HepG2 (cell line): ENCODE measurements around the gene IMPDH2. TPM values are rescaled to one million over a fixed set of nuclear protein-coding genes. Genes with fewer than 3 reads are reported as not detected.

Source experiments
- CENPX ChIP-seq: sonication (generic); formaldehyde crosslinking; IDR thresholded peaks from 2 replicates; pipeline ENCODE4 v1.9.0; 2021; ENCODE audit warnings: mild to moderate bottlenecking, missing genetic modification reagents, moderate library complexity
- FOXP1 ChIP-seq, 2 experiments: fragments of 450-650 bp in 1 of 2; IDR thresholded peaks; 2 replicates each; pipeline ENCODE4 v1.6.1; 2017 to 2018; ENCODE audit warnings: antibody characterized with exemption in 1 of 2
- HDAC6 ChIP-seq: fragments of 200-600 bp; sonication (generic); IDR thresholded peaks from 2 replicates; pipeline ENCODE4 v1.7.0; 2017; ENCODE audit warnings: mild to moderate bottlenecking, antibody characterized with exemption, low read length, low read depth
- HNRNPUL1 ChIP-seq: fragments of 200-400 bp; formaldehyde crosslinking; IDR thresholded peaks from 2 replicates; pipeline ENCODE4 v1.6.1; 2017; ENCODE audit warnings: low read depth, mild to moderate bottlenecking, low read length, moderate library complexity
- KDM3A ChIP-seq: IDR thresholded peaks from 2 replicates; pipeline ENCODE4 v1.6.1; 2018; ENCODE audit warnings: low read depth, missing compliant biosample characterization
- NBN ChIP-seq: fragments of 450-650 bp; conservative IDR thresholded peaks from 2 replicates; pipeline ENCODE4 v1.6.1; 2017
- NCOA5 ChIP-seq: sonication (generic); formaldehyde crosslinking; IDR thresholded peaks from 2 replicates; pipeline ENCODE4 v1.4.0; 2020; ENCODE audit warnings: missing genetic modification reagents
- NFYC ChIP-seq: IDR thresholded peaks from 2 replicates; pipeline ENCODE4 v1.6.1; 2016; ENCODE audit warnings: missing genetic modification reagents, missing compliant biosample characterization
- NR1H2 ChIP-seq: sonication (generic); formaldehyde crosslinking; IDR thresholded peaks from 2 replicates; pipeline ENCODE4 v1.8.1; 2022; ENCODE audit warnings: low read depth, missing genetic modification reagents, borderline replicate concordance
- RCOR2 ChIP-seq: IDR thresholded peaks from 2 replicates; pipeline ENCODE4 v1.6.1; 2016; ENCODE audit warnings: missing biosample characterization, missing genetic modification reagents
- SKI ChIP-seq: fragments of 450-650 bp; IDR thresholded peaks from one replicate; pipeline ENCODE4 v1.6.1; 2018; ENCODE audit warnings: mild to moderate bottlenecking; ENCODE audit not compliant: partially characterized antibody
- TBP ChIP-seq: sonication (generic); formaldehyde crosslinking; IDR thresholded peaks from 2 replicates; pipeline ENCODE4 v1.5.0; 2020; ENCODE audit warnings: missing genetic modification reagents
- ZNF138 ChIP-seq: sonication (generic); formaldehyde crosslinking; IDR thresholded peaks from 2 replicates; pipeline ENCODE4 v1.5.0; 2020; ENCODE audit warnings: mild to moderate bottlenecking, low read depth, missing genetic modification reagents
- ZNF180 ChIP-seq: sonication (generic); formaldehyde crosslinking; IDR thresholded peaks from 2 replicates; pipeline ENCODE4 v1.4.0; 2020; ENCODE audit warnings: low read depth, missing genetic modification reagents, borderline replicate concordance
- ZNF296 ChIP-seq: sonication (generic); formaldehyde crosslinking; conservative IDR thresholded peaks from 2 replicates; pipeline ENCODE4 v1.5.0; 2020; ENCODE audit warnings: mild to moderate bottlenecking, missing genetic modification reagents
- ZNF382 ChIP-seq: sonication (generic); formaldehyde crosslinking; IDR thresholded peaks from 2 replicates; pipeline ENCODE4 v1.5.0; 2020; ENCODE audit warnings: missing genetic modification reagents, mild to moderate bottlenecking, borderline replicate concordance
- ZNF746 ChIP-seq: sonication (generic); formaldehyde crosslinking; IDR thresholded peaks from 2 replicates; pipeline ENCODE4 v1.8.0; 2022; ENCODE audit warnings: mild to moderate bottlenecking, missing genetic modification reagents
- ZNF878 ChIP-seq: sonication (generic); formaldehyde crosslinking; IDR thresholded peaks from 2 replicates; pipeline ENCODE4 v1.8.1; 2023; ENCODE audit warnings: mild to moderate bottlenecking, missing genetic modification reagents, moderate library complexity
- ZNF883 ChIP-seq: sonication (generic); formaldehyde crosslinking; IDR thresholded peaks from 2 replicates; pipeline ENCODE4 v1.5.1; 2020; ENCODE audit warnings: mild to moderate bottlenecking, missing genetic modification reagents; ENCODE audit errors: not compliant biosample characterization
- polyA plus RNA-seq, 8 experiments: library from polyadenylated mRNA; depleted of rRNA in 3 of 8; stranded (reverse) in 7 of 8; unstranded in 1 of 8; fragments of >200 nt; fragmentation: Illumina TruSeq in 4 of 8; extraction: Trizol in 4 of 8; gene quantifications; 2 replicates each; pipeline versions ENCODE4 v1.2.1 to v1.2.3, GENCODE V29; 2011 to 2016; ENCODE audit warnings: low read depth in 4 of 8, missing spikeins in 1 of 8, mixed read lengths in 1 of 8; ENCODE audit not compliant: insufficient read depth in 1 of 8
- total RNA-seq, 5 experiments: library from RNA; depleted of rRNA; stranded (reverse); fragments of >200 nt; fragmentation: Illumina TruSeq; extraction: Trizol; gene quantifications; 2 replicates each; pipeline ENCODE4 v1.2.3, GENCODE V29; 2016; ENCODE audit warnings: low read depth in 1 of 5
- TF ChIP-seq, protein P1 (sequence below): sonication (generic); formaldehyde crosslinking; conservative IDR thresholded peaks from 2 replicates; pipeline ENCODE4 v1.8.0; 2022; ENCODE audit warnings: missing genetic modification reagents
- TF ChIP-seq, protein P2 (sequence below): sonication (generic); formaldehyde crosslinking; conservative IDR thresholded peaks from 2 replicates; pipeline ENCODE4 v1.8.0; 2022; ENCODE audit warnings: low read depth, missing genetic modification reagents
- TF ChIP-seq, protein P3 (sequence below): sonication (generic); formaldehyde crosslinking; IDR thresholded peaks from 2 replicates; pipeline ENCODE4 v1.8.1; 2023; ENCODE audit warnings: mild to moderate bottlenecking, missing genetic modification reagents
- TF ChIP-seq, protein P4 (sequence below): IDR thresholded peaks from 2 replicates; pipeline ENCODE4 v1.6.1; 2012; ENCODE audit warnings: inconsistent platforms
- TF ChIP-seq, protein P5 (sequence below): sonication (generic); formaldehyde crosslinking; conservative IDR thresholded peaks from 2 replicates; pipeline ENCODE4 v1.4.0; 2020; ENCODE audit warnings: missing genetic modification reagents

The IMPDH2 gene
- total and polyA plus RNA-seq, 2 of the 13 experiments (the other 11 are each of a cell fraction or from before 2014, with no cell fraction given) = 248 to 260 TPM

DNA sequence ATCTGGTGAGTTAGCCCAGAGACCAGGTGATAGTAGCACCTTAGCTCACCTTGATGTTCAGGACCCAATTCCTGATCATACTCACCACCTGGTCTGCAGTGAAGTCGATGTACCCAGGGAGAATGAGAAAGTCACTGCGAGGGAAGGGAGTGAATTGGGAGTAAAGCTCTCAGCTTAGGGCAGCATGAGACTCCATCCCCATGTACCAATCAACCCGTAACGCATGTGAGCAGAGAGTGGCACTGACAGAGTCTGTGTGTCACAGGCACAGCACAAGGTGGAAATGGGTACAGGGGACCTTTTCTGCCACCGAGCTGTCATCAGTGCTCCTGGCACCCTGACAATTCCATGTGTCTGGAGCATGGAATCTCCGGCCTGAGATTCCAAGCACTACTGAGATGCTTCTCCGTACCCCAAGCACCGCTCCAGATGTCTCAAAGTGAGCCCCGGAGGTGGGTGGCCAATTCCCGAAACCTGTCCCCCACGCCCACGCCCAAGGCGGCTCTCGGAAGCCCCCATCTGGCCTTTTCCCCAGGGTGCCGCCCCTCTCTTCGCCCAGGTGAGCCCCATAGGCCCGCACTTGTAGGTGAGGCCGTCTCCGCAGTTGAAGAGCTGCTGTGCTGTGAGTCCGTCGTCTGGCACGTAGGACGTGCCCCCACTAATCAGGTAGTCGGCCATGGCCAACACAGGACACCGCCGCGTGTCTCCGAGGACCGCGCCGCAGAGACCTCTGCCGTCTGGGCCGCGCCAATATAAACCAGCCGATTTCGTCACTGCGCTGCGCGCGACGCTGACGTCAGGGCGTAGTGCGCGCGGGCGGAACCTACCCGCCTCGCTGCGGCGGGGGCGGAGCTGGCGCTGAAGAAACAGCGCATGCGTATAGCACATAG lies at the start of gene IMPDH2 (continued):
- TF ChIP-seq ZNF138 (CRISPR knock-in tag) = 0 out of 2 replicates have a peak, but pooled peaks have one; percentile 55
- TF ChIP-seq, protein P1, sequence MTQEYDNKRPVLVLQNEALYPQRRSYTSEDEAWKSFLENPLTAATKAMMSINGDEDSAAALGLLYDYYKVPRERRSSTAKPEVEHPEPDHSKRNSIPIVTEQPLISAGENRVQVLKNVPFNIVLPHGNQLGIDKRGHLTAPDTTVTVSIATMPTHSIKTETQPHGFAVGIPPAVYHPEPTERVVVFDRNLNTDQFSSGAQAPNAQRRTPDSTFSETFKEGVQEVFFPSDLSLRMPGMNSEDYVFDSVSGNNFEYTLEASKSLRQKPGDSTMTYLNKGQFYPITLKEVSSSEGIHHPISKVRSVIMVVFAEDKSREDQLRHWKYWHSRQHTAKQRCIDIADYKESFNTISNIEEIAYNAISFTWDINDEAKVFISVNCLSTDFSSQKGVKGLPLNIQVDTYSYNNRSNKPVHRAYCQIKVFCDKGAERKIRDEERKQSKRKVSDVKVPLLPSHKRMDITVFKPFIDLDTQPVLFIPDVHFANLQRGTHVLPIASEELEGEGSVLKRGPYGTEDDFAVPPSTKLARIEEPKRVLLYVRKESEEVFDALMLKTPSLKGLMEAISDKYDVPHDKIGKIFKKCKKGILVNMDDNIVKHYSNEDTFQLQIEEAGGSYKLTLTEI = no peak
- TF ChIP-seq KDM3A (CRISPR knock-in tag) = peak; percentile 73; the same call in 1 of the 2 replicates
- peak; percentile 64 for TF ChIP-seq NFYC (CRISPR knock-in tag)
- no peak; the same call in 1 of the 2 replicates for TF ChIP-seq ZNF296 (CRISPR knock-in tag)
- peak; percentile 76 for TF ChIP-seq ZNF746
- TF ChIP-seq, protein P2, sequence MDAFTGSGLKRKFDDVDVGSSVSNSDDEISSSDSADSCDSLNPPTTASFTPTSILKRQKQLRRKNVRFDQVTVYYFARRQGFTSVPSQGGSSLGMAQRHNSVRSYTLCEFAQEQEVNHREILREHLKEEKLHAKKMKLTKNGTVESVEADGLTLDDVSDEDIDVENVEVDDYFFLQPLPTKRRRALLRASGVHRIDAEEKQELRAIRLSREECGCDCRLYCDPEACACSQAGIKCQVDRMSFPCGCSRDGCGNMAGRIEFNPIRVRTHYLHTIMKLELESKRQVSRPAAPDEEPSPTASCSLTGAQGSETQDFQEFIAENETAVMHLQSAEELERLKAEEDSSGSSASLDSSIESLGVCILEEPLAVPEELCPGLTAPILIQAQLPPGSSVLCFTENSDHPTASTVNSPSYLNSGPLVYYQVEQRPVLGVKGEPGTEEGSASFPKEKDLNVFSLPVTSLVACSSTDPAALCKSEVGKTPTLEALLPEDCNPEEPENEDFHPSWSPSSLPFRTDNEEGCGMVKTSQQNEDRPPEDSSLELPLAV (CRISPR knock-in tag) = no peak; the same call in 1 of the 2 replicates
- TF ChIP-seq RCOR2 (CRISPR knock-in tag) = no peak
- TF ChIP-seq, protein P3, sequence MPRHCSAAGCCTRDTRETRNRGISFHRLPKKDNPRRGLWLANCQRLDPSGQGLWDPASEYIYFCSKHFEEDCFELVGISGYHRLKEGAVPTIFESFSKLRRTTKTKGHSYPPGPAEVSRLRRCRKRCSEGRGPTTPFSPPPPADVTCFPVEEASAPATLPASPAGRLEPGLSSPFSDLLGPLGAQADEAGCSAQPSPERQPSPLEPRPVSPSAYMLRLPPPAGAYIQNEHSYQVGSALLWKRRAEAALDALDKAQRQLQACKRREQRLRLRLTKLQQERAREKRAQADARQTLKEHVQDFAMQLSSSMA (CRISPR knock-in tag) = peak; percentile 68; the same call in 1 of the 2 replicates
- no peak for TF ChIP-seq ZNF382 (CRISPR knock-in tag)
- peak; percentile 64; the same call in 1 of the 2 replicates for TF ChIP-seq HNRNPUL1
- TF ChIP-seq ZNF883 (CRISPR knock-in tag) = no peak
- TF ChIP-seq FOXP1 (IDR thresholded peaks at IDR 0.05) = no peak
- no peak; the same call in 1 of the 2 replicates for TF ChIP-seq FOXP1 (CRISPR knock-in tag; IDR thresholded peaks at IDR 0.05)
- no peak for TF ChIP-seq NBN
- TF ChIP-seq ZNF180 (CRISPR knock-in tag) = peak; percentile 94
- no peak for TF ChIP-seq CENPX (CRISPR knock-in tag)
- TF ChIP-seq ZNF878 = no peak; the same call in 1 of the 2 replicates
- TF ChIP-seq, protein P4, sequence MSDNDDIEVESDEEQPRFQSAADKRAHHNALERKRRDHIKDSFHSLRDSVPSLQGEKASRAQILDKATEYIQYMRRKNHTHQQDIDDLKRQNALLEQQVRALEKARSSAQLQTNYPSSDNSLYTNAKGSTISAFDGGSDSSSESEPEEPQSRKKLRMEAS = peak; percentile 97
- no peak for TF ChIP-seq NR1H2 (CRISPR knock-in tag)
- TF ChIP-seq, protein P5, sequence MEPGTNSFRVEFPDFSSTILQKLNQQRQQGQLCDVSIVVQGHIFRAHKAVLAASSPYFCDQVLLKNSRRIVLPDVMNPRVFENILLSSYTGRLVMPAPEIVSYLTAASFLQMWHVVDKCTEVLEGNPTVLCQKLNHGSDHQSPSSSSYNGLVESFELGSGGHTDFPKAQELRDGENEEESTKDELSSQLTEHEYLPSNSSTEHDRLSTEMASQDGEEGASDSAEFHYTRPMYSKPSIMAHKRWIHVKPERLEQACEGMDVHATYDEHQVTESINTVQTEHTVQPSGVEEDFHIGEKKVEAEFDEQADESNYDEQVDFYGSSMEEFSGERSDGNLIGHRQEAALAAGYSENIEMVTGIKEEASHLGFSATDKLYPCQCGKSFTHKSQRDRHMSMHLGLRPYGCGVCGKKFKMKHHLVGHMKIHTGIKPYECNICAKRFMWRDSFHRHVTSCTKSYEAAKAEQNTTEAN (CRISPR knock-in tag) = peak; percentile 52; the same call in 1 of the 2 replicates
- no peak for TF ChIP-seq HDAC6
- TF ChIP-seq TBP (CRISPR knock-in tag) = 0 out of 2 replicates have a peak, but pooled peaks have one; percentile 31
- peak; percentile 82 for TF ChIP-seq SKI
- peak; percentile 21 for TF ChIP-seq NCOA5 (CRISPR knock-in tag)
